HL-60 (cell line): ENCODE results near the gene ACTL6A.

Source experiments
- CTCF ChIP-seq: IDR thresholded peaks from one replicate; pipeline ENCODE4 v1.5.1; 2011; ENCODE audit warnings: low read length, control low read depth, inconsistent platforms; ENCODE audit not compliant: insufficient read depth
- GABPA ChIP-seq: IDR thresholded peaks from 2 replicates; pipeline ENCODE4 v1.6.1; 2012; ENCODE audit warnings: low read depth

DNA sequence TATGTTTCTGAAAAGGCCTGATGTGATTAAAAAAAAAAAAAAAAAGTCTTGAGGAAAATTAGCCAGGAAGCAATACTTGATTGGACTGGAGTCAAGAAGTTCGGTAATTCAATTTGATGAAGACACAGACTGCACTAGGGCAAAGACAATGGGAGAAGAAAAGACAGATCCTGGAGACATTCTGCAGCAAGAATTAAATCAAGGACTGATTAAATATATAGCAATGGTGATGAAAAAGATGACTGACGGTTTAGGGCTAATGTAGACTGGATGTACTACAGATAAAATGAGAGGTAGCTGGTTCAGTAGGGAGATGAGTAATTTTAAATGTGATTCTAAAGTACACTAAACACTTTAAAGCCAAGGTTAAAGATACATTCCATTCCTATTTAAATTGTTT, 27.9 kb downstream of the ACTL6A start:
- TF ChIP-seq CTCF (no peak), GABPA (no peak)
